ENCODE data around the gene CCM2.

The CCM2 gene

DNA sequence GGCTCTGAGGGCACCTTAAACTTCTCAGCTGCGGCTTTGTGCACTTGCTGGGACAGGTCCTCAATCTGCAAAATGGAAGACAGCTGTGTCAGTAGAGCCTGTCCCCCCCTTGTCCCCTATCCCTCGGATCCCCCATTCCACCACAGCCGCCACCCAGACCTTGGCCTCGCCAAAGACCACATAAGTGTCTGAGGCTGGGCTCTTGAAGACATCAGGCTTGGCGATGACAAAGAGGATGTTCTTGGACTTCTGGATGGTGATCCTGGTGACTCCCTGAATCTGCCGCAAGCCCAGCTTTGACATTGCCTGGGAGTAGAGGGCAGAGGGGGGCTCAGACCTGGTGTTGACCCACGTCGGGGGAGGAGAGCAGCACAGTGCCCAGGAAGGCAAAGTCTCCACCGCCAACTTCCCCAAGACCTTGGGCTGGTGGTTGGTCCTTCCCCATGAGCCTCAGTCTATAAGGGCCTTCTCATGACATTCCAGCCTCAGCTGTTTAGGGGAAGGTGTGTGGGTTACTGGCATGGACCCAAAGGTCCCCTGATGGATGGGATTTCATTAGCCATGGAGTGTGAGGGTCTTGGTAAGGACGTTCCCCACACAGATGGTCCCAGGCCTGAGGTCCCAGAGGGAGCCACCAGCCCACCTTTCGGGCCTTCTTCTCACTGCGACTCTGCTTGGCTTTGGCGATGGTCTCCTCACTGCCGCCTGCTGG, 81.1 kb downstream of the CCM2 start:
- DNase-seq (ENCODE audit: low spot score), result no peak

DNA sequence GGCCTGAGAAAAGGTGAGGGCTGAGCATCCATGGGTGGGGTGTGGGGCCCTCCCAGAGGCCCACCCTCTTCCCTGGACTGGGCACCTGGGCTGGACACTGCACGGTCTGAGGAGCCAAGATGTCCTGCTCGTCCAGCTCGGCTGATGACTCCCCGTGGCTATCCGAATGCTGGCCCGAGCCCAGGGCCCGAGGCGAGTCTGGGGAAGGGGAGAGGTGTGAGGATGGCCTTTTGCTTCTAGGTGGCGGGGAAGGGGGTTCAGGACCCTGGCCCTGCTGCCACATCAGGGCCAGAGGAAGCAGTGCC, 81.6 kb downstream of the CCM2 start:
- no peak for DNase-seq (ENCODE audit: low spot score)

DNA sequence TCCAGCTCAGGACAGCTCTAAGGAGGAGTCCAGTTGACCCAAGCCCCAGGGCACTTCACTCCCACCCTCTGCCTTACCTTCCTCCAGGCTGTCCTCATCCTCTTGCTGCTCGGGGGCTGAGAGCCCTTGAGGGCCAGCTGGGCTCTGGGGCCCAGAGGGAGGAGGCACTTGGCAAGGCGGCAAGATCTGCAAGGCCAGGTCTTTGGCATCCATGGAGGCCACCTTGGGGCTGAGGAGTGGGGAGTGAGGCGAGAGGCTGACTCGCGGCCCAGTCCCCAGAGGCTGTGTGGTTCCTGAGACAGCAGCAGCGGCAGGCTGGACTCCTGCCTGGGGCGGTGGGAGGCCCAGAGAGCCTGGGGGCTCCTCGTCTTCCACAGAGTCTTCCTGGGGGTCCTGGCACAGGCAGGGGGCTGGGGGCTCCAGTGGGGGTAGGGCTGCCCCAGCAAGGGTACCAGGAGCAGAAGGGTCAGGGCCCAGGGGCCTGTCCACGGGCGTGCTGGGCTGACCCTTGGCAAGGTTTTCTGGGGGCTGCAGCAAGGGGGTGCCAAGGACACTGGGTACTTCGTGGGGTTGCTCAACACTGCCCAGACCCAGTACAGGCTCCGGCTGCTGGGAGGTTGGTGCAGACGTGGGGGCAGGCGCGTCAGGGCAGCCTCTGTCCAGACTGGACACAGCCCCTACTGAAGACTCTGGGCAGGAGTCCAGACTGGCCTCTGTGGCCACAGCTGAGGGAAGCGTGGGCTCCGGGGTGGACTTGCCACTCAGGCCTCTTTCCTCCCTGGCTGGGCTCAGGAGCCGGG, 82.2 kb downstream of the CCM2 start:
- peak; percentile 83 for DNase-seq (ENCODE audit: low spot score)

DNA sequence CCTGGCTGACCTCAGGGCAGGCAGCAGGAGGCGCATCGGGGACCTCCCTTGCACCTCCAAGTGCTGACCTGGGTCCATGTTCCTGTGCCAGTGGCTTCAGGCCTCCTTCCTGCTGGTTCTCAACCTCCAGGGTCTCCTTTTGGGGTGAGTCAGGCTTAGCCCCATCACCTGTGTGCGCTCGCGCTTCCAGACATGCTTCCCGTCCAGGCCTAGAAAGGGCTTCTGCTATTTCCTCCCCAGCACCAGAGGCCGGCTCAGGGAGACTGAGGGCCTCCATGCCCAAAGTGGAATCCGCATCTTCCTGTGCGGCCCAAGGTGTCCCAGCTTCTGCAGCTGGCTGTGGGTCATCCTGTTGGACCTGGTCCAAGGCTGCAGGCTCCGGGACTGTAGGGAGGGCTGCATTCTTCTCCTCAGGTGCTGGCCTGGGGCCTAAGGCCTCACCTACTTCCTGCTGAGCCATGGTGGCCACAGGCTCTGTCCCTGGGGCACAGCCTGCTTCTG, 82.9 kb downstream of the CCM2 start:
- DNase-seq (ENCODE audit: low spot score), result no peak

DNA sequence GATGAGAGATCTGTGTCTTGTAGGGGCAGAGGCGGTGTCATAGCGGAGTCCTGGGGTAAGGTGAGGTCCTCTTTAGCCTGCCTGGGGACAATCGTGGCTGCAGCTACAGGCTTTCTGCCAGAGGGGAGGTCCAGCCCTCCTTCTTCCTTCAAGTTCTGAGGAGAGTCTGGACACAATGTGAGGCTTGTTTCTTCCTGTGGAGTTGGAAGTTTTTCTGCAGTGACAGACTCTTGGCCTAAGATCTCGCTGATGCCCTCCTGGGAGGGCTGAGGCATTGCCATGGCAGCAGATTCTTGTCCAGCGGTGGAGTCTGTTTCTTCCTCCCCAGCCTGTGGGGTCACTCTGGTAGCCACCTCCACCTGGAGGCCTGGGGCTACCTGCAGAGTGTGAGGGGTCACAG, 84.3 kb downstream of the CCM2 start:
- no peak for DNase-seq (ENCODE audit: low spot score)

DNA sequence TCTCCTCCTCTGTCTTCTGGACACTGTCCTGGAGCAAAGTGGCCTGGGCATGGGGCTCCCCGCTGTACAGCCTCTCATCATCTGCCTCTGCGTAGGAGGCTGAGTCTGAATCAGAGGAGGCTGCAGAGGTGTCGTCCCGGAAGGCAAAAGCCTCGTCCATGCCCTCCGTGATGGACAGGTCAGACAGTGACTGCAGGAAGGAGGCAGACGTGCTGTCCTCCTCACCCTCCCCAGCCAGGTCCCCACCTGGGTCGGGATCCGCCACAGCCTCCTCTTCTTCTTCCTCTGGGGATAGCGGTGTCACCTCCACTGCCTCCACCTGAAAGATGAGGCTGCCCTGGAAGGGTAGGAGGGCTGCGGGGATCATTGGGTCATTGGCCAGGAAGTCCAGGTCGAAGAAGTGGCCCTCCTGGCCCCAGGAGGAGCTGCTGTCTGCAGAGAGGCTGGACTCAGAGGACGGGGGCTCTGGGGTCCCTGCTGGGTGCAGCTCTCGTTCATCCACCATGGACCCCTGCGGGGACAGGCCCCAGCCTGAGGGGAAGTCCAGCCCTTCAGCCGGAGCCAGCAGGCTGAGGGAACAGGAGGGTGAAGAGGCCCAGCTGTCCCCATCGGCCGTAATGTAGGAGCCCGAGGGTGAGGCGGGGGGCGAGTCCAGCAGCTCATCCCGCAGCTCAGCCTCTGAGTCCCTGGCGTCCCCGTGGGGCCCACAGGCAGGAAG, 85.1 kb downstream of the CCM2 start:
- no peak for DNase-seq (ENCODE audit: low spot score)

DNA sequence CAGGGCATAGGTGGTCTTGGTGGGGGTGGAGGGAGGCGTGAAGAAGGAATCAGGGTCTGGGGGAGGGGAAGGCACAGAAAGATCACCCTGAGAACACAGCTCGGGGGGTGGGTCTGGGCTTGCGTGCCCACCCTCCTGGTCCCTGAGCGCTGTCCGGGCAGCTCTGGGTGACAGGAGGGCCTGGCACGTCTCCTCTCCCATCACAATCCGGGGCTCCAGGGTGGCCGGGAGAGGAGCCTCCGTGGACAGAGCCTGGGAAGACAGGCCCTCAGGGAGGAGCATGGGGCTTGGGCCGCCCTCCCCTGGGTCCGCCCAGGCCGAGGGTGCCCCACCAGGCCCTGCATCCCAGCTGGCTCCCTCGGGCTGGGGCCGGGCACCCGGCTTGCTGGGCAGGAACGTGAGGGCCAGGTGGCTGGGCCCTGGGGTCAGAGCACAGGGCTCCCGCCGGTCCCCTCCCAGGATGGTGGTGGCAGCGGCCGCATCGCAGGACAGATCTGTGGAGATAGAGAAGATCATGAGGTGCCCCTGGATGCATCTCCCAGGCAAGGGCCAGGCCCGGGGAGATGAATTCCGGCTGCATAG, 85.7 kb downstream of the CCM2 start:
- DNase-seq (ENCODE audit: low spot score), result no peak

DNA sequence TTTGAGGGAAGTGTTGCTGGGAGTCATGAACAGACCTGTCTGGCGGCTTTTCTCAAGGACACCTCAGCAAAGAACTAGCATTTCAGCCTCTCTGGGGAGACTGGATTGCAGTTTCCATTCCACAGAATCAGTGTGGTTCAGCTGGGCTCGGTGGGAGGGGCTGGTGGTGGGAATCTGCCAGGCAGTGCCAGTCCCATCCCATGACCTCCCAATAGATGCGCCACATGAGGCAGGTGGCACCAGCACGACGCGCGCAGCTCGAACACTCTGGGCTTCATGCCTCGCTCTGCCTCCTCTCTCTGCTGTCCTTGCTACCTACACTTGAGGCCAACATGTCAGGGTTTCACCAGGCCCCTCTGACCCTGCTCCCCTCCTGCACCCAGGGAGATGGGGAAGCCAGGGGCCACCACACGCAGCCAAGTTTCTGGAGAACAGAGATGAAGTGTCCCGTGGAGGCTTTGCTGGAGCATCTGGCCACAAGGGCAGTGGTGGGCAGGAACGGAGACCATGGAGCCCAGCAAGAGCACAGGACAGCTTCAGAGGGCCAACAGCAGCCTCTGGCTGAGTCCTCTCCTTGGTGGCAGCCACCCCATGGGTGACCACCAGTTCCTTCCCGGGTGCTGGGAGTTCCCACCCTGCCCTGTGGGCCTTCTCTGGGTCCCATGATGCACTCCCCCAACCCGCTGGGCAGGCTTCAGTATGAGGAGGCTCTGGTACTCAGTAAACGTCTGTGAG, 86.5 kb downstream of the CCM2 start:
- DNase-seq (ENCODE audit: low spot score), result peak; percentile 83

DNA sequence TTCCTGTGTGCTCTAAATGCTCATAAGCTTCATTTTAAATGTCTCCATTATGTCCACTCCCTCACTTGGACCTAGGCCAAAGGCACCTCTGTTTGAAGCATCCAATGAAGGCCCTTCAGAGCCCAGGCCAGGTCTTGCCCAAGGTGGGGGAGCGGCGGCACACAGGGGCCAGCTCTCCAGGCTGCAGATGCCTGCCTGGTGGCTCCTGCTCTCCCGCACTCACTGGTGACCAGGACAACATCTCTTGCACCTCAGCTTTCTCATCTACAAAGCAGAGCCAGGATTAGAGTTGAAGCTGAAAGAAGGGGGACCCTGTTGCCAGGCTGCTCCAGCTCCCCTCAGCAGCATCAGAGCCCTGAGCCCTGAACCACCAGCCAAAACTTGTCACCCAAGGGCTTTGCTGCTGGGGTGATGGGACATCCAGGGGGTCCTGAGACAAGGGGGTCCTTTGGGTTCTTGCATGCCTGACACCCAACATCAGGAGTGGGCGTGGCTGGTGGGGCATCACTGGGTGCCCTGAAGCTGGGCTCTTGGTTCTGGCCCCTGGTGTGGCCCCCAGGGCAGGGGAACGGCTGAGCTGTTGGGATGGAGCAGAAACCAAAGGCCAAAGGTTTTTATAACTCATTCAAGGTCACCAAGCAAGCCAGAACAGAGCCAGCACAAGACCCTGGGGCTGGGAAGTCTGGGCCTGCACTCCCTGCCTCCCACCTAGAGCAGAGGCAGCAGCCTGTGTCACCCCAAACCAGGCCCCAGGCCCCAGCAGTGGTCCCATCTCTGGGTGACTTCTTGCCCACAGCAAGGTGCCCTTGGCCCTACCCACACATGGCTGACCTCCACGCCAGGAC, 87.5 kb downstream of the CCM2 start:
- DNase-seq (ENCODE audit: low spot score), result no peak

DNA sequence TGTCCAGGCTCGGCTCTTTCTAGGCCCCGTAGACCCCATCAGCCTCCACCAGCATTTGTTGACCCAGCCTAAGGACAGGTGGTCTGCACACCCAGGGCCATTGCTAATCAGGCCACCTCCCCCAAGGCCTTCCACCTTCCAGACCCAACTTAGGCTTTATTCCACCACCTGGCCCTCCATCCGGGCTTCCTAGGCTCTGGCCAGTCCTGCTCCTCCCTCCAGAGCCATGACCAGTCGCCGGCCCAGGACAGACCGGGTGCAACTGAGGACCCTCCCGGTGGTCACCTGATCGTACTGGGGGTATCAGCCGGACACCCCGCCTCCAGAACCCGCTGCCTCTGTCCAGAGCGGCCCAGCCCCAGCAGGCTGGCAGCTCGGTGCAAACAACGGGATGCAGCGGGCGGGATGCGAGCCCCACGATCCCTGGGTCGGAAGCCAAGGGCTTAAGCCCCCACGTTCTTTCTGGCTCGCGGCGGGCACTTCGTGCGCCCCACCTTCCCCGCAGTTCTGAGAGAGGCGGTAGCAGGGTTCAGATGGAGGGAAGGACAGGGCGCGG, 88.2 kb downstream of the CCM2 start:
- no peak for DNase-seq (ENCODE audit: low spot score)

DNA sequence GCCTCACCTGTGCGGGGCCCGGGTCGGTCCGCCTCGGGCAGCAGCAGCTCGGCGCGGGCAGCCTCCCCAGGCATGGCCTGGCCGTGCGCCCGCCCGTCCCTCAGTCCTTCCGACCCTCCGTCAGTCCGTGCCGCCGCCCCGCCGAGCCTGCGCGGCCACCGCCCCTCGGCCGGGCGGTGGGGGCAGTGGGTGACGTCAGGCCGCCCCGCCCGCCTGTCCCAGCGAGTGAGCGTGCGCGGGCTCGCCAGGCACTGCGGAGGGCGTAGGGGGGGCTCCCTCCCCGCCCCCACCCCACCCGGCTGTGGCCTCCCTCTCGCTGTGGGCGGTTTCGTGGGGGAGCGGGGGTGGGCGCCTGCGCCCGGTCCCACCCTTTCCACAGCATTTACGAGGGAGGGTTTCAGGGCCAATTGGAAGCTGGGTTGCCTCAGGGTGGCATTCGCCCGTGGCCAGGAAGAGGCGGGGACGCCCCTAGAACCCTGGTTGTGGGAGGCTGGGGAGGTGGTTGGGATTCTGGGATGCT, 88.9 kb downstream of the CCM2 start, which contains the start of gene NACAD:
Gene NACAD, minus strand, starts transcription at position 149 of the 520 bp plus-strand sequence. Its CDS starts 75 bp downstream, at position 74.
- DNase-seq (ENCODE audit: low spot score), result peak; percentile 96

DNA sequence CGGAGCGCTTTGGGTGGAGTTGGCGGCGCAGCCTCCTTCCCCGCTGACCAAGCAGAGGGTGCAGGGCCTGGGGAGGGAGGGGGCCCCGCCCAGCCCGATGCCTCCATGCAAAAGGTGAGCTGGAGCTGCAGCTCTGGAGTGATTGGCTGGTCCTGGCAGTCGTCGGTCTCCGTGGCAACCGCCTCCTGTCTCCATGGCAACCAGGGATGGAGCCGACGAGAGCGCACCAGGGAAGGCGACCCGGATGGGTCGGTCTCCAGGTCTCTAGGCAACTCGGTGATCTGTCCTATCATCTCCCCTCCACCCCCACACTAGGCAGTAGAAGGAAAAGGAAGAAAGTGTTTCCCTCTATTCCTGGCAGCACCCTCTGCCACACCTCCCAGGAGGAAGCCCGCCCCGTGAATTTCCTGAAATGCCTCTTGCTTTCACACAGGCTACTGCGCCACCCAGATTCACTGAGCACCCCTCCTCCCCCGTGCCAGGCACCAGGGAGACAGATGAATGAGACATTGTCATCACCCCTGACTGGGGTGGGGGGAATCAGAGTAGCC, 89.4 kb downstream of the CCM2 start:
- peak; percentile 98 for DNase-seq (ENCODE audit: low spot score)

DNA sequence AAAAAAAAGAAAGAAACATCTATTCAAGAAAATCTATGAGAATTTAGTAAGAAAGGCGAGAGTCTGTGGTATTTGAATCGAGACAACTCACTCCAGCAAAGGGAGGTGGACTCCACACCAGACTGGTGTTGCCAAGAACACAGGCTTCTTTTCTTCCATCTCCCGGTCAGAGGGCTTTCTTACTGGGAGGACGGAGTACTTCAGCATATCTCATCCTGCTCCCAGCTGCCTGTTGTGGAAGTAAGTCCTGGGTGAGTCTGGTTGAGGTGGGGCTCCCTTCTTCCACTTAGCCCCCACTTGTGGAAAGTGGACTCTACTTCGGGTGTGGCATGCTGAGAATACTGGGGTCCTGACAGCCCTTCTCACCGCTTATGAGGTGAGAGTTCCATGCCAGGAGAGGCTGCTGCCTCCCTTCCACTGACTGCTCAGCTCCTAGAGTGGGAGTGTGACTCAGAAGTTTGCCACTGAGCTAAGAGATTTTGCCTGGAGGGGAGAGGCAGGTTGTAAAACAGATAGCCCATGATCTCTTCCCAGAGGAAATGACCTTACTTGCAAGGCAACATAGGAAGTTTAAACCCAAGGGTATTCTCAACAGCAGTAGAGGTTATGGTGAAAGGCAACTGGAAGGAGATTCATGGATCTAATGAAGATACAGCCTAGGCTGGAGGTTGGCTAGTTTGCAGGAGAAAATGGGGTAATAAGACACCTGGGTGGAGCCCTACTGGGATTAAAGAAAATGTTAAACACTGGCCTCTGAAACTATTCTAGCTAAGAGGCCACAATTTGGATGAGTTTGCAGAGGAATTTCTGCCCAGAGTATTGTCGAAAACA, 92.3 kb downstream of the CCM2 start:
- no peak for DNase-seq (ENCODE audit: low spot score)

DNA sequence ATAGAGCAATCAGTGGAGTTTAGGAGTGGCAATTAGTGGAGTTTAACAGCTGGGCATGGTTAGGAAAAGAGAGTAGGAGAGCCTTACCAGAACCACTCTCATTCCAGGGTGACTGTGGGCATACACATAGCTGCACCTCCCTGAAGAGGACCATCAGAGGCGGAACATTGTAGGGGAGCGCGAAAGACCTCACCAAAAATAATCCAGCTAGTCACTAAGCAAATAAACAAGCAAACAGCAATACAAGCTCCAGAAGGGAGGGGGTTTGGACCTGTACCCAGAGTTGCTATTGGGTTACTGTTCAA, 92.9 kb downstream of the CCM2 start:
- DNase-seq (ENCODE audit: low spot score), result no peak

DNA sequence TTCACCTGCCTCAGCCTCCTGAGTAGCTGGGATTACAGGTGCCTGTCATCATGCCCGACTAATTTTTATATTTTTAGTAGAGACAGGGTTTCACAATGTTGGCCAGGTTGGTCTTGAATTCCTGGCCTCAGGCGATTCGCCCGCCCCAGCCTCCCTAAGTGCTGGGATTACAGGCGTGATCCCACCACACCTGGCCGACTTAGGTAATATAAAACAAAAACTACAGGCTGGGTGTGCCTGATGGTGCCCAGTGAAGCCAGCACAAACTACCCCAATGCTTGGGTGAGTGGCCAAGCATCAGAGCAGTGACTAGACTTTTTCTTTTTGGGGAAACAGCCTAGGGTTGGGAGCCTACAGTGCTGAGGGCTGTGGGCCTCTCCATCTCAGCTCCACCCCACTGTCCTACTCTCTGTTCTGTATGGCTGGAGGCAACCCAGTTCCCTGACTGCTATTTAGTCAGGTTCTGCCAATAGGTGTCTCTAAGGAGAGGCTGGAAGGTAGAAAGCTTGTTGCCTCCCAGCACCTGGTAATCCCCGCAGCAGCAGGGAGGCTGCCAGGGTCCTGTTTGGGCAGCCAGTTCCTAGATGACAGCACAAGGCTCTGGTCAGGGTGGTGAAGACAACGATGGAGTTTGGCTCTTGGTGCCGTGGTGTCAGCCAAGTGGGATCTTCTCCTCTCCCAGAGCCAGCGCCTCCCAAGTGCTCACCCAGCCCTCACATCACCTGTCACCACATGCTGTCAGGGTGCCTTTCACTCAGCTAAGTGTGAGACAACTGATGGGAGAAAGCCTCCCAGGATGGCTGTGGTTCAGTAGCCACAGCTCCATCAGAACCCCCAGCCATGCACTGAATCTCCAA, 99.2 kb downstream of the CCM2 start:
- DNase-seq (ENCODE audit: low spot score), result no peak

DNA sequence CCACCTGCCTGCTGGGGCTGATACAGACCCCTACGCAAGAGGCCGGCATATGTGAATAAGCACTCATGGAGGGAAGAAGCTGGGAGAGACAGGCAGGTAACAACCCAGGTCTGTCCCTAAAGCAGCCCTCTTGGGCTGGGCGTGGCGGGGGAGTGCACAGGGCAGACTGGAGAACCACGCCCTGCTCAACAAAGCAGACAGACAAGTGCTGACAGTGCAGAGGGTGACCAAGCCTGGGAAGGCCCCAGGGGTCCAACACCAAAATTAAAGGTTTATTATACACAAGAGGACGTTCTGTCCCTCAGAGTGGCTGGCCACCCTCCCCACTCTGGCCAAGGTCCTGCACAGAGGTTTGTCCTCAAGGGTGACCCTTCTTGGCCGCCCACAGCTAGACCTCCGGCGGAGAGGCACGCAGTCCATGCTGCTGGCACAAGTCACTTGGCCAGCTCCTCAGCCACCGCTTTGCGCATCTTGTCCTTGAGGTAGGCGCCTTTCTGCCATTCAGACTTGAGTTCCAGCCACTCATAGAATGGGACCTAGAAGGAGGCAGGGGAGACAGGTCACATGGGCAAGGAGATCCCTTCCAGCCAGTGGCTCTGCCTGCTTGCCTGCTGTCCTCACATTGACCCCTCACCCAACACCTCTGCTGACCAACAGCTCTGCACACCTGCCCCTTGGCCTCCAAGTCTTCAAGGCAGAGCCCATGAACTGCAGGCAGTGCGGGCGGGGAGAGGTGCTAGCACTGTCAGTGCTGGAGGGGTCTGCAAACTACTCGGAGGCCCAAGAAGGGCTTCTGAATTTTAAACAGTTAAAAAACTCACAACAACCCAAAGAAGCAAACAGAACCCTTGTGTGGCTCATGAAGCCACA, 100.1 kb downstream of the CCM2 start:
- no peak for DNase-seq (ENCODE audit: low spot score)

DNA sequence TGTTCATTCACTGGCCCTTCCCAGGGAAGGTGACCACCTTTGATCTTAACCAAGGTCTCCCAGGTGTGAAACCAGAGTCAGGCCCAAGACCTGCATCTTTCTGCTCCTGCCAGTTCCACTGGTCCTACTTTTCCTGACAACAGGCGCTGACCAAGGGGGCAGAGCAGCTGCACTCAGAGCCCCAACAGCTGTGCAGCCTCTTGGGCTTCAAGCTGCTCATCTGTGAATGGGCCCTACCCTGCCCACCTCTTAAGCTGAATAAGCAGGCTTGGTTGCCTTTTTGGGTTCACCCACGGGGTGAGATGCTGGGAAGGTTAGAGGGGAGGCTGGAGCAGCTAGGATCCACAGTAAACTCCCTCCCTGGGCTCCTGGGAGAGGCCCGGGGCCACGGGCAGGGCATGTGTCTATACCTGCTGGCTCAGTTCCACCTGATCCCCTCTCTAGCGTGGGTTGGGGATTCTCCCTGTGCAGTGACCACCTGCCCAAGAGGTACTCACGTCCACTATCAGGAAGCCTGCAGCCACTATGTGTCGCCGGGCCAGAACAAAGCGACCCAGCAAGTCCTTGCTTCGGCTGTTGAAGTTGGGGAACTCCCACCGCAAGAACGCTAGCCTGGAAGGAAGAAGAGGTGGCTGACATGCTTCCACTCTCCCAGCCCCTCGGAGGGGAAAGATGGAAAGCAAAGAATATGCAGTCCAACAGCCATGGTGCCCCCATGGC, 100.9 kb downstream of the CCM2 start:
- no peak for DNase-seq (ENCODE audit: low spot score)

Data from putamen (tissue), 1 donor.